Esophagus muscularis mucosa (tissue), 3 donors: ENCODE results near the gene HILPDA.

Experiments used
- CTCF ChIP-seq, 3 experiments: fragments of 200-600 bp in 2 of 3; fragments of 450-650 bp in 1 of 3; sonication (generic) in 2 of 3; IDR thresholded peaks; one replicate each; pipeline ENCODE4 v1.5.1; 2017 to 2019; ENCODE audit warnings: antibody characterized with exemption in 3 of 3, mild to moderate bottlenecking in 2 of 3, moderate library complexity in 1 of 3
- POLR2A ChIP-seq: fragments of 450-650 bp; IDR thresholded peaks from one replicate; pipeline ENCODE4 v1.6.1; 2017; ENCODE audit warnings: antibody characterized with exemption, moderate library complexity, mild to moderate bottlenecking, low read depth
- POLR2AphosphoS5 ChIP-seq, 2 donors: sonication (generic); formaldehyde crosslinking; IDR thresholded peaks; one replicate each; pipeline ENCODE4 v1.6.1; 2017; ENCODE audit warnings: antibody characterized with exemption in 2 of 2

GRCh38 chr7:128422037-128422436 lies 33.6 kb upstream of the HILPDA start:
- TF ChIP-seq CTCF (IDR thresholded peaks at IDR 0.05): no peak
- TF ChIP-seq POLR2A: no peak
- TF ChIP-seq POLR2AphosphoS5 (IDR thresholded peaks at IDR 0.05): no peak
